ENCODE results near the gene OTUB1. TPM values are rescaled to one million over a fixed set of nuclear protein-coding genes. Genes with fewer than 3 reads are reported as not detected.
A peak's percentile ranks its signal among the peaks of the same experiment; 100 is the strongest.

The OTUB1 gene
- total and polyA plus RNA-seq, 2 of the 13 experiments (the other 11 are each of a cell fraction or from before 2014, with no cell fraction given), result 58.8 to 130 TPM

DNA sequence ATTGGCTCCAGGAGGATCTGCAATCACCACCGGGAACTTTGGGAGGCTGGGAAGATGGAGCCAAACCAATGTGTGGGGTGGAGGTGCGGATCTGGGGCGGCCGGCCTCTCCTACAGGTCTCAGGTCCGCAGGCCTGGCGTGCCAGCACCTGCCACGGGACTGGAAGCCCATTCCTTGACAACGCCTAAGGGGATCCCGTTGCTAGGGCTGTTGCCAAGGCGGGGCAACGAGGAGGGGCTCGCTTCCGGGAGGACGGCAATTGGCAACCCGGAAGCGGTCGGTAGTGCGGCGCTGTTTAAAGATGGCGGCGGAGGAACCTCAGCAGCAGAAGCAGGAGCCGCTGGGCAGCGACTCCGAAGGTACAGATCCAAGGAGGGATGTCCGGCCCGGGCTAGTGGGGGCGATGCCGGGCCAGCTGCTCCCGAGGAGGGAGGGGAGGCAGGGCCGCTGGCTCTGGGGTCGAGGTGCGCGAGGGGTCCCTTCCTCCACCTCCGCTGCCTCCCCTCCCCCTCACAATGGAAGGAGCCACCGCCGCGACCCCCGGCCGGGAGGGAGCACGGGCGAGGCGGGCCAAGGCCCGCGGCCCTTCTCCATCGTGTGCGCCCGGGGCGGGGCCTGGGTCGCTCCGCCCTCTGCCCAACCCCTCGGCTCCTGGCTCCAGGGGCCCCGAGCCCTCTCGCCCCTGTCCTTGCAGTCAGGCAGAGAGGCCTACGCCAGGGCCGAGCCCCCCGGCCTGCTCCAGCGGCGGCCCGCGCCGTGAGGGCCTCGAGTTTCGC is at the start of gene OTUB1 (continued):
- TF ChIP-seq, protein P1, sequence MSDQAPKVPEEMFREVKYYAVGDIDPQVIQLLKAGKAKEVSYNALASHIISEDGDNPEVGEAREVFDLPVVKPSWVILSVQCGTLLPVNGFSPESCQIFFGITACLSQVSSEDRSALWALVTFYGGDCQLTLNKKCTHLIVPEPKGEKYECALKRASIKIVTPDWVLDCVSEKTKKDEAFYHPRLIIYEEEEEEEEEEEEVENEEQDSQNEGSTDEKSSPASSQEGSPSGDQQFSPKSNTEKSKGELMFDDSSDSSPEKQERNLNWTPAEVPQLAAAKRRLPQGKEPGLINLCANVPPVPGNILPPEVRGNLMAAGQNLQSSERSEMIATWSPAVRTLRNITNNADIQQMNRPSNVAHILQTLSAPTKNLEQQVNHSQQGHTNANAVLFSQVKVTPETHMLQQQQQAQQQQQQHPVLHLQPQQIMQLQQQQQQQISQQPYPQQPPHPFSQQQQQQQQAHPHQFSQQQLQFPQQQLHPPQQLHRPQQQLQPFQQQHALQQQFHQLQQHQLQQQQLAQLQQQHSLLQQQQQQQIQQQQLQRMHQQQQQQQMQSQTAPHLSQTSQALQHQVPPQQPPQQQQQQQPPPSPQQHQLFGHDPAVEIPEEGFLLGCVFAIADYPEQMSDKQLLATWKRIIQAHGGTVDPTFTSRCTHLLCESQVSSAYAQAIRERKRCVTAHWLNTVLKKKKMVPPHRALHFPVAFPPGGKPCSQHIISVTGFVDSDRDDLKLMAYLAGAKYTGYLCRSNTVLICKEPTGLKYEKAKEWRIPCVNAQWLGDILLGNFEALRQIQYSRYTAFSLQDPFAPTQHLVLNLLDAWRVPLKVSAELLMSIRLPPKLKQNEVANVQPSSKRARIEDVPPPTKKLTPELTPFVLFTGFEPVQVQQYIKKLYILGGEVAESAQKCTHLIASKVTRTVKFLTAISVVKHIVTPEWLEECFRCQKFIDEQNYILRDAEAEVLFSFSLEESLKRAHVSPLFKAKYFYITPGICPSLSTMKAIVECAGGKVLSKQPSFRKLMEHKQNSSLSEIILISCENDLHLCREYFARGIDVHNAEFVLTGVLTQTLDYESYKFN (CRISPR knock-in tag; conservative IDR thresholded peaks at IDR 0.05), result peak; percentile 36
- TF ChIP-seq, protein P2, sequence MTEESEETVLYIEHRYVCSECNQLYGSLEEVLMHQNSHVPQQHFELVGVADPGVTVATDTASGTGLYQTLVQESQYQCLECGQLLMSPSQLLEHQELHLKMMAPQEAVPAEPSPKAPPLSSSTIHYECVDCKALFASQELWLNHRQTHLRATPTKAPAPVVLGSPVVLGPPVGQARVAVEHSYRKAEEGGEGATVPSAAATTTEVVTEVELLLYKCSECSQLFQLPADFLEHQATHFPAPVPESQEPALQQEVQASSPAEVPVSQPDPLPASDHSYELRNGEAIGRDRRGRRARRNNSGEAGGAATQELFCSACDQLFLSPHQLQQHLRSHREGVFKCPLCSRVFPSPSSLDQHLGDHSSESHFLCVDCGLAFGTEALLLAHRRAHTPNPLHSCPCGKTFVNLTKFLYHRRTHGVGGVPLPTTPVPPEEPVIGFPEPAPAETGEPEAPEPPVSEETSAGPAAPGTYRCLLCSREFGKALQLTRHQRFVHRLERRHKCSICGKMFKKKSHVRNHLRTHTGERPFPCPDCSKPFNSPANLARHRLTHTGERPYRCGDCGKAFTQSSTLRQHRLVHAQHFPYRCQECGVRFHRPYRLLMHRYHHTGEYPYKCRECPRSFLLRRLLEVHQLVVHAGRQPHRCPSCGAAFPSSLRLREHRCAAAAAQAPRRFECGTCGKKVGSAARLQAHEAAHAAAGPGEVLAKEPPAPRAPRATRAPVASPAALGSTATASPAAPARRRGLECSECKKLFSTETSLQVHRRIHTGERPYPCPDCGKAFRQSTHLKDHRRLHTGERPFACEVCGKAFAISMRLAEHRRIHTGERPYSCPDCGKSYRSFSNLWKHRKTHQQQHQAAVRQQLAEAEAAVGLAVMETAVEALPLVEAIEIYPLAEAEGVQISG (CRISPR knock-in tag; IDR thresholded peaks at IDR 0.05), result peak; percentile 77
- TF ChIP-seq, protein P3, sequence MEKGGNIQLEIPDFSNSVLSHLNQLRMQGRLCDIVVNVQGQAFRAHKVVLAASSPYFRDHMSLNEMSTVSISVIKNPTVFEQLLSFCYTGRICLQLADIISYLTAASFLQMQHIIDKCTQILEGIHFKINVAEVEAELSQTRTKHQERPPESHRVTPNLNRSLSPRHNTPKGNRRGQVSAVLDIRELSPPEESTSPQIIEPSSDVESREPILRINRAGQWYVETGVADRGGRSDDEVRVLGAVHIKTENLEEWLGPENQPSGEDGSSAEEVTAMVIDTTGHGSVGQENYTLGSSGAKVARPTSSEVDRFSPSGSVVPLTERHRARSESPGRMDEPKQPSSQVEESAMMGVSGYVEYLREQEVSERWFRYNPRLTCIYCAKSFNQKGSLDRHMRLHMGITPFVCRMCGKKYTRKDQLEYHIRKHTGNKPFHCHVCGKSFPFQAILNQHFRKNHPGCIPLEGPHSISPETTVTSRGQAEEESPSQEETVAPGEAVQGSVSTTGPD (CRISPR knock-in tag; IDR thresholded peaks at IDR 0.05), result 0 out of 2 replicates have a peak, but pooled peaks have one; percentile 38
- TF ChIP-seq, protein P4, sequence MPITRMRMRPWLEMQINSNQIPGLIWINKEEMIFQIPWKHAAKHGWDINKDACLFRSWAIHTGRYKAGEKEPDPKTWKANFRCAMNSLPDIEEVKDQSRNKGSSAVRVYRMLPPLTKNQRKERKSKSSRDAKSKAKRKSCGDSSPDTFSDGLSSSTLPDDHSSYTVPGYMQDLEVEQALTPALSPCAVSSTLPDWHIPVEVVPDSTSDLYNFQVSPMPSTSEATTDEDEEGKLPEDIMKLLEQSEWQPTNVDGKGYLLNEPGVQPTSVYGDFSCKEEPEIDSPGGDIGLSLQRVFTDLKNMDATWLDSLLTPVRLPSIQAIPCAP (CRISPR knock-in tag; IDR thresholded peaks at IDR 0.05; ENCODE audit: low read depth), result 0 out of 2 replicates have a peak, but pooled peaks have one; percentile 8
- TF ChIP-seq, protein P5, sequence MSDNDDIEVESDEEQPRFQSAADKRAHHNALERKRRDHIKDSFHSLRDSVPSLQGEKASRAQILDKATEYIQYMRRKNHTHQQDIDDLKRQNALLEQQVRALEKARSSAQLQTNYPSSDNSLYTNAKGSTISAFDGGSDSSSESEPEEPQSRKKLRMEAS (IDR thresholded peaks at IDR 0.05), result peak; percentile 62
- TF ChIP-seq HNRNPK (IDR thresholded peaks at IDR 0.05; ENCODE audit: low read depth, low read length, poor library complexity, severe bottlenecking) (peak; percentile 62), NFE2 (CRISPR knock-in tag; IDR thresholded peaks at IDR 0.05) (no peak), MAFF (IDR thresholded peaks at IDR 0.05; ENCODE audit: low read depth, low read length) (no peak), POLR2A (IDR thresholded peaks at IDR 0.05; ENCODE audit: insufficient read depth in 1 of 2, low read depth in 2 of 2, low read length in 2 of 2) (peak; percentile 81 to 87), ZNF296 (CRISPR knock-in tag; conservative IDR thresholded peaks at IDR 0.05) (no peak), ZFP90 (CRISPR knock-in tag; IDR thresholded peaks at IDR 0.05; ENCODE audit: borderline replicate concordance) (peak; percentile 96)
- TF ChIP-seq, protein P6, sequence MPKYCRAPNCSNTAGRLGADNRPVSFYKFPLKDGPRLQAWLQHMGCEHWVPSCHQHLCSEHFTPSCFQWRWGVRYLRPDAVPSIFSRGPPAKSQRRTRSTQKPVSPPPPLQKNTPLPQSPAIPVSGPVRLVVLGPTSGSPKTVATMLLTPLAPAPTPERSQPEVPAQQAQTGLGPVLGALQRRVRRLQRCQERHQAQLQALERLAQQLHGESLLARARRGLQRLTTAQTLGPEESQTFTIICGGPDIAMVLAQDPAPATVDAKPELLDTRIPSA (CRISPR knock-in tag; IDR thresholded peaks at IDR 0.05; ENCODE audit: borderline replicate concordance), result peak; percentile 89; the same call in 1 of the 2 replicates
